ENCODE data around the gene ITPR2. TPM values are rescaled to one million over a fixed set of nuclear protein-coding genes. Genes with fewer than 3 reads are reported as not detected.

ITPR2 gene
- total RNA-seq, 1 experiment from 2014 or later: 26.0 TPM

DNA sequence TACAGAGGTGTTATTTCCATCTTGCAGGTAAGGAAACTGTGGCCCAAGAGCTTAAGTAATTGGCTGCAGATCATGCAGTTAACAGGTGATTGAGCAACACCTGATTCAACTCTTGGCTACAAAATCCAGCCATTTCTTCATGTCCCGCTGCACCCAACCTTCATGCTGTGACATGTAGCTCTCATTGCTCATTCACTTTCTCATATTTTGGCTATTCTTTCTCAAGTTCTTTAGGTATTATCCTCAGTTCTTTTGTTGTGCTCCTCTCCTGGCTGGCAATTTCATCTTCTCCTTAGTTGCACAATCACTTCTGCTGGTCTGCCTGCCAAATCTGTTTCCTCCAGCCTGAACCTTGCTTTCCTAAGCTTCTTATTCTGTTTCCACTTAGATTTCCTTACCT, 336.8 kb downstream of the ITPR2 start:
- Histone ChIP-seq H3K27ac (no peak overlapping the region), H3K4me2 (no peak overlapping the region), H3K4me3 (no peak overlapping the region), H3K36me3 (ENCODE audit: low read depth) (no peaks in the 10 kb centered on the region), H3K9me3 (ENCODE audit: insufficient read depth, low read depth) (no peaks in the 10 kb centered on the region), H4K20me1 (ENCODE audit: insufficient read depth) (no peaks in the 10 kb centered on the region), H3K9me2 (ENCODE audit: insufficient read depth) (no peaks in the 10 kb centered on the region; the same call in 1 of the 2 replicates), H3K4me1 (replicated peaks; ENCODE audit: insufficient read depth) (peaks cover 16% of the 10 kb centered on the region), H3K27me3 (ENCODE audit: insufficient read depth, low read depth) (no peaks in the 10 kb centered on the region), H3K79me2 (ENCODE audit: low read depth) (no peaks in the 10 kb centered on the region), H2AFZ (no peak overlapping the region), H3F3A (ENCODE audit: insufficient read depth, low read depth) (peaks cover 12% of the 10 kb centered on the region)
- ChIA-PET POLR2A (ENCODE audit: unreplicated experiment) (interaction anchor here (0.6 kb wide), 1 partner anchor 434 kb away, joined by 5 read pairs; no protein-coding TSS in a partner anchor), CTCF (no interaction called here)
- intact Hi-C loops (cut with micrococcal nuclease; ENCODE audit: unreplicated experiment): no loop called here
- DNase-seq: no peak
- BruUV-seq (replicated peaks): no TSS peak
- TF ChIP-seq, protein P1, sequence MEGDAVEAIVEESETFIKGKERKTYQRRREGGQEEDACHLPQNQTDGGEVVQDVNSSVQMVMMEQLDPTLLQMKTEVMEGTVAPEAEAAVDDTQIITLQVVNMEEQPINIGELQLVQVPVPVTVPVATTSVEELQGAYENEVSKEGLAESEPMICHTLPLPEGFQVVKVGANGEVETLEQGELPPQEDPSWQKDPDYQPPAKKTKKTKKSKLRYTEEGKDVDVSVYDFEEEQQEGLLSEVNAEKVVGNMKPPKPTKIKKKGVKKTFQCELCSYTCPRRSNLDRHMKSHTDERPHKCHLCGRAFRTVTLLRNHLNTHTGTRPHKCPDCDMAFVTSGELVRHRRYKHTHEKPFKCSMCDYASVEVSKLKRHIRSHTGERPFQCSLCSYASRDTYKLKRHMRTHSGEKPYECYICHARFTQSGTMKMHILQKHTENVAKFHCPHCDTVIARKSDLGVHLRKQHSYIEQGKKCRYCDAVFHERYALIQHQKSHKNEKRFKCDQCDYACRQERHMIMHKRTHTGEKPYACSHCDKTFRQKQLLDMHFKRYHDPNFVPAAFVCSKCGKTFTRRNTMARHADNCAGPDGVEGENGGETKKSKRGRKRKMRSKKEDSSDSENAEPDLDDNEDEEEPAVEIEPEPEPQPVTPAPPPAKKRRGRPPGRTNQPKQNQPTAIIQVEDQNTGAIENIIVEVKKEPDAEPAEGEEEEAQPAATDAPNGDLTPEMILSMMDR (conservative IDR thresholded peaks at IDR 0.05): no peak
- TF ChIP-seq EZH2 (IDR thresholded peaks at IDR 0.05; ENCODE audit: low read depth): no peak

DNA sequence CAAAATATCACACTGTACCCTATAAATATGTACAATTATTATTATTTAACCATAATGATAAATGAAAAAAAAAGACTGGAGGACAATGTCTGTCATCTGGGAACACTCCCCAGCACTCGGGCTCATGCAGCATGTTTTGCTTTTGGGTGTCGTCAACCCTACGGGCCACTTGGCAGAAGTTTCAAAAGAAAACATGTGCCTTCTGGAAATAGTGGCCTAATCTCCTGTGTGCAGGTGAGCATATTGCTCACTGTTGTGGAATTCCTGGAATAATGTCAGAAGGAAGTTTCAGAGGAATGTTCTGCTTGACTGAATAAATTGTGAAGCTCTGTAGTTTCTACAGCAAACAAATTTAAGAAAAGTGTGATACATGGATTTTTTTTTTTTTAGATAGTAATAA, 339.3 kb downstream of the ITPR2 start:
- no peaks in the 10 kb centered on the region for H3K27me3 ChIP-seq (ENCODE audit: insufficient read depth, low read depth)
- TF ChIP-seq, protein P1 (conservative IDR thresholded peaks at IDR 0.05): no peak
- TF ChIP-seq EZH2 (IDR thresholded peaks at IDR 0.05; ENCODE audit: low read depth): no peak
- H3K9me2 ChIP-seq (ENCODE audit: insufficient read depth): no peaks in the 10 kb centered on the region; the same call in 1 of the 2 replicates
- no peak overlapping the region; the same call in 1 of the 2 replicates for H2AFZ ChIP-seq
- peak; percentile 59 to 81 for DNase-seq
- BruUV-seq (replicated peaks): no TSS peak
- H3K36me3 ChIP-seq (ENCODE audit: low read depth): no peaks in the 10 kb centered on the region
- peaks cover 12% of the 10 kb centered on the region for H3F3A ChIP-seq (ENCODE audit: insufficient read depth, low read depth)
- no peaks in the 10 kb centered on the region for H3K9me3 ChIP-seq (ENCODE audit: insufficient read depth, low read depth)
- H3K4me2 ChIP-seq: peak overlapping the region; percentile 27
- H3K79me2 ChIP-seq (ENCODE audit: low read depth): no peaks in the 10 kb centered on the region
- peak overlapping the region; percentile 38 for H3K27ac ChIP-seq
- H3K4me1 ChIP-seq (replicated peaks; ENCODE audit: insufficient read depth): peaks cover 16% of the 10 kb centered on the region
- intact Hi-C loops (cut with micrococcal nuclease; ENCODE audit: unreplicated experiment): loop anchor here (5.0 kb wide), 2 partner anchors 371 to 391 kb away; no protein-coding TSS in a partner anchor
- no peak overlapping the region for H3K4me3 ChIP-seq
- POLR2A ChIA-PET (ENCODE audit: unreplicated experiment): interaction anchor here (0.6 to 0.7 kb wide), 4 partner anchors 369 to 1243 kb away, joined by 3 to 6 read pairs (median 4); partner anchors contain the start of genes BHLHE41 and KRAS
- CTCF ChIA-PET: interaction anchor here (0.7 to 1.1 kb wide), 2 partner anchors 217 to 1072 kb away, joined by 3 to 5 read pairs; no protein-coding TSS in a partner anchor
- no peaks in the 10 kb centered on the region for H4K20me1 ChIP-seq (ENCODE audit: insufficient read depth)

DNA sequence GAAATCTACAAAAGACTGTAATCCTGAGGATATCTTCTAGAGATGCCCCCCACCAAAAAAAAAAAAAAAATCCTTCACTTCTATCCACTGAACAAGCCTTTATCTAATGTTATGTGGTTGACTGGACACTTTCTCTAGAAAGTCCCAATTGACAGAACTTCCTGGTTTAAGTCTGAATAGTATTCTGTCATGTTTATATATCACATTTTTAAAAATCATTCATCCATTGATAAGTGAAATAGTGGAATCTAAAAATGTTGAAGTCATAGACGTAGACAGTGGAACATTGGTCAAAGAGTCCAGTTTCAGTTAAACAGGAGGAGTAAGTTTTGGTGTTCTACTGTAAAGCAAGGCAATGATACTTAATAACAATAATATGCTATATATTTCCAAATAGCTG, 340.6 kb downstream of the ITPR2 start:
- Histone ChIP-seq H4K20me1 (ENCODE audit: insufficient read depth) (no peaks in the 10 kb centered on the region), H3K79me2 (ENCODE audit: low read depth) (no peaks in the 10 kb centered on the region), H3K4me1 (replicated peaks; ENCODE audit: insufficient read depth) (peaks cover 16% of the 10 kb centered on the region), H2AFZ (no peak overlapping the region), H3K9me3 (ENCODE audit: insufficient read depth, low read depth) (no peaks in the 10 kb centered on the region), H3K4me3 (no peak overlapping the region), H3K4me2 (no peak overlapping the region), H3K27ac (no peak overlapping the region), H3K9me2 (ENCODE audit: insufficient read depth) (no peaks in the 10 kb centered on the region; the same call in 1 of the 2 replicates), H3K36me3 (ENCODE audit: low read depth) (no peaks in the 10 kb centered on the region), H3F3A (ENCODE audit: insufficient read depth, low read depth) (peaks cover 12% of the 10 kb centered on the region), H3K27me3 (ENCODE audit: insufficient read depth, low read depth) (no peaks in the 10 kb centered on the region)
- CTCF ChIA-PET: no interaction called here
- intact Hi-C loops (cut with micrococcal nuclease; ENCODE audit: unreplicated experiment): loop anchor here (5.0 kb wide), 2 partner anchors 370 to 390 kb away; no protein-coding TSS in a partner anchor
- POLR2A ChIA-PET (ENCODE audit: unreplicated experiment): interaction anchor here (0.6 to 0.7 kb wide), 2 partner anchors 22 to 26 kb away, joined by 3 to 6 read pairs; no protein-coding TSS in a partner anchor
- TF ChIP-seq, protein P1 (conservative IDR thresholded peaks at IDR 0.05): no peak
- no peak for TF ChIP-seq EZH2 (IDR thresholded peaks at IDR 0.05; ENCODE audit: low read depth)
- no peak for DNase-seq
- no TSS peak for BruUV-seq (replicated peaks)

Data from PC-9 (cell line).